Left ventricle myocardium superior (tissue), 1 donor: ENCODE data around the gene ONECUT2. TPM values are rescaled to one million over a fixed set of nuclear protein-coding genes. Genes with fewer than 3 reads are reported as not detected.
A peak's percentile ranks its signal among the peaks of the same experiment; 100 is the strongest.

Experiments
- ATAC-seq: fragments of 200-7000 bp; cut with Tn5 transposase; one replicate; pipeline ENCODE4 v1.9.1; 2020; ENCODE audit warnings: mild to moderate bottlenecking, moderate library complexity
- DNase-seq: peaks from one replicate; pipeline ENCODE4 v3.0.0-alpha.2; 2020
- intact Hi-C: fragments of 100-400 bp; cut with micrococcal nuclease; formaldehyde crosslinking; loops from one replicate; pipeline ENCODE4 v1.11.0; 2022
- total RNA-seq: library from RNA; stranded (reverse); fragmentation: NEBNext Ultra II Directional; extraction: Animal tissue kit (Norgen Biotek cat#: 25700); gene quantifications from one replicate; pipeline ENCODE4 v1.2.1, GENCODE V29; 2021
- donor health status: DM: no; HTN: yes; CAD: no; lungs with severe emphysema.

Gene ONECUT2
- total RNA-seq, 1 donor from 2014 or later: 0.02 TPM

DNA sequence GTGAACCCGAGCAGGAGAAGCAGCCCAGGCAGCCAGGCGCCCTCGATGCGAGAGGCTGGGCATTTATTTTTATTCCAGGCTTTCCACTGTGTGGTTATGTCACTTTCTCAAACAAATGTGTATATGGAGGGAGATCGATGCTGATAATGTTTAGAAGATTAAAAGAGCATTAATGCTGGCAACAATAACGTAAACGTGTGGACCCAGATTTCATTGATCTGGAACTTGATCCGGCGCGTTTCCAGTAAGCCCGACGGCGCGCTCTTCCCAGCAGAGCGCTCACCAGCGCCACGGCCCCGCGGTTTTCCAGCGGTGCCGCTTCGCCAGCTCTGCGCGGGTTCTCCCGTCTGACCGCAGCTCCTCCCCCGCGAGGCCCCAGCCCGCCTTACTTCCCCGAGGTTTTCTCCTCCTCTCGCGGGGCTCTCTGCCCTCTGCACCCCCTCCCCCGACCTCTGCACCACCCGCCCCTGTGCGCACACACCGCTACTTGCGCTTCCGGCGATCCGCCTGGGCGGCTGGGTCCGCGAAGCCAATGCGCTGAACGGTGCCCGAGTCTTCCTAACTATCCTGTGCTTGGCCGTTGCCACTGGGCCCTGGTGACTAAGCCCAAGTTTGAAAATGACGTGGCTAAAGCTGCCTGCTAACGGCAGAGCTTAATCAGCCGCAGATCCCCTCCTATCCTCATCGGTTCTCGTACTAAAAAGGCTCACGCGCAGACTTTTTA is 6.1 kb downstream of the ONECUT2 start:
- ATAC-seq (no peak), DNase-seq (no peak)
- intact Hi-C loops: no loop called here

DNA sequence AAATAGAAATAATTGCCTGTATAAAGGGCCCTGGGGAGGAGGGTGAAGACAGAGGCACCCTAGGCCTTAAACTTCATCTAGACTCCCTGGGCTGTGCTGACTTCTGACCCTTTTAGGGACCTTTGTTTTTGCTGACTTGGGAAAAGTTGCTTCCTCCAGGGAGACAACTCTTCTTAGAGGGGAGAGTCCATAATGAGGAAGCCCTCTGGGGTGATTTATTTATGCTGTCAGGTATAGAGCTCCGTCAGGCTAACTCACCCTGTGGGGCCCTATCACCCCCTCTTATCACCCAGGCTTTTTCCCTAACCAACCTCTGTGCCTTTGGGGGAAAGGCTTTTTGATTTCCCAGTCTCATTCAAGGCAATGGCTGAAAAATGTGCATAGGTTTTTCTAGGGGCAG is 8.1 kb downstream of the ONECUT2 start:
- intact Hi-C loops: no loop called here
- DNase-seq (no peak), ATAC-seq (no peak)

DNA sequence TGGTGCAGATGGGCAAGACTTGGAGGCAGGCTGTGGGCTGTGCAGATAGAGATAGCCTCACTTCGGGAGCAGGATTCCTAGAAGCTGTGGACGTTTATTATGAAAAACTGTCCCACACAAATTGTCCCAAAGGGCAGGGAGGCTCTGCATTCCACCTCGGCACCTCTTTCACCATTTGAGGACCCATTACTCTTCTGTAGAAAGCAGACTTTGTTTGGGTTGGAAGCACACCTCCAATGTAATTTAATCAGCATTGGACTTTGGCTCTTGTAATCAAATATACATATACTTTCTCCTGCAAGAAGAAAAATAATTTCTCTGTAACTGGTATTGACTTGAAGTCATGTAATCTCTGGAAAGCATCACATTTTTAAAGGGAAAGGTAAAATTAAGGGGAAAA is 8.5 kb downstream of the ONECUT2 start:
- intact Hi-C loops: no loop called here
- DNase-seq: no peak
- ATAC-seq: no peak

- no peak for DNase-seq
- intact Hi-C loops: no loop called here
- no peak for ATAC-seq
Observed at GRCh38 chr18:57444301-57444759, 9.2 kb downstream of the ONECUT2 start.

GRCh38 chr18:57445488-57446319 is 10.5 kb downstream of the ONECUT2 start:
- no peak for ATAC-seq
- intact Hi-C loops: no loop called here

GRCh38 chr18:57446322-57446721 is 11.1 kb downstream of the ONECUT2 start:
- intact Hi-C loops: no loop called here
- ATAC-seq: no peak
- no peak for DNase-seq

More at GRCh38 chr18:57445488-57446319, 10.5 kb downstream of the ONECUT2 start:
- DNase-seq: no peak

DNA sequence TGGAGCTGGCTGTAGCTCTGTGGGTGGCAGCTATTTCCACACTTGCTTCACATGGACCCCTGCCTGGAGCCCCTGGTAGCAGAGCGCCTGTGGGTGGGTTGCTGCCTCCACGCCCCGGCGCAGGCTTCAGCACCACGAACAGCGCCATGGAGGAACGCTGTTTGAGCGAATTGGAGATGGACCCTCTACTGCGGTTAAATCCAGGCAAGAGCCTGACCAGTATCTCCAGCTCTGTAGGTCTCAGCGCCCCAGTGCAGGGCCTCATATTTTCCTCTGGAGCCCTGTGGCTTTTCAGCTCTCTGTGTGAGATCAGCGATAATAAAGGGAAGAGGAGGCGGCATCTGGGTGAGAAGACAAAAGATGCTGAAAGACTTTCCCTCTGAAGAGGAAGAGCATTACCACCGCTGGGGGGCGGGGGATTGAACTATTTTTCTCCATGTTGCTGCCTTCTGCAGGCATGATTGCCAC is 12.0 kb downstream of the ONECUT2 start:
- no peak for ATAC-seq
- no peak for DNase-seq
- intact Hi-C loops: no loop called here

GRCh38 chr18:57455576-57456129 is 20.5 kb downstream of the ONECUT2 start:
- DNase-seq (no peak), ATAC-seq (no peak)
- intact Hi-C loops: no loop called here

- no peak for DNase-seq
- no peak for ATAC-seq
- intact Hi-C loops: no loop called here
Observed at GRCh38 chr18:57461652-57462269, 26.6 kb downstream of the ONECUT2 start.

DNA sequence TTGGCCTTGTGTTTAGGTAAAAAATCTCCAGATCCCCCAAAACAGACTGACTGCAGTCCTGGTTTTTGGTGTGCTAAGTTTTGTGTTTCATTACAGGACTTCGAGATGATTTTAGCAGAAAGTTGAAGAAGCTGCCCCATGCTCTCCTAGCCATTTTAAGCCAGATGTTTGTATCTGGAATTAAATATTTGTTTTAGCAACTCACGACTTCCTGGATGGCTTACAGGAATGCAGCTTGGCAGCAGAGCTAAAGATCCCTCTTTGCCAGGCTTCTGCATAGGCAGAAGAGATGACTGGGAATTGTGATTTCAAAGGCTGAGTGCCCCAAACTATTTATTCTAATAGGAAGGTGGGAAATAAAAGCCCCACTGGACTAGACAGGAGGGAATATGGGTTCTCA is 31.1 kb downstream of the ONECUT2 start:
- DNase-seq: no peak
- intact Hi-C loops: no loop called here
- ATAC-seq: no peak

- ATAC-seq: no peak
- intact Hi-C loops: no loop called here
- no peak for DNase-seq
Observed at GRCh38 chr18:57466745-57467409, 31.7 kb downstream of the ONECUT2 start.

- ATAC-seq (no peak), DNase-seq (no peak)
- intact Hi-C loops: no loop called here
Observed at GRCh38 chr18:57469884-57470283, 34.7 kb downstream of the ONECUT2 start.

DNA sequence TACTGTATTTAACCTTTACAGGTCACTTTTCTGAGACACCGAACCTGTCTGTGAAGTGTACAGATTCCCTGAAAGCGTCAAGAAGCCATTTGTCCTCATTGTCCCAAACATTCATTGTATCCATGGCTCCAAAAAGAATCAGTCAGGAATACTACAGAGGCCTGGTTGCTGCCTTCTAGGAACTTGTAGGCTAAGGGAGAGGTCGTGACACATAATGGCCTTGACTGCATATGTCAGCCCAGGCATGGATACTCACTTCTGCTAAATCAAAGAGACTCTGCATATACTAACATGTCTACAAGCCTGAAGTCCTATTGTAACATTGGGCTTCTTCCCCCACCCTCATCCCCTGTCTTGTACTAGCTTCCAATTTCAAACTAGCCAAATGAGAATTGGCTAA is 40.2 kb downstream of the ONECUT2 start:
- ATAC-seq: no peak
- no peak for DNase-seq
- intact Hi-C loops: no loop called here

- intact Hi-C loops: no loop called here
- no peak for ATAC-seq
- no peak for DNase-seq
Observed at GRCh38 chr18:57475903-57476302, 40.7 kb downstream of the ONECUT2 start.

DNA sequence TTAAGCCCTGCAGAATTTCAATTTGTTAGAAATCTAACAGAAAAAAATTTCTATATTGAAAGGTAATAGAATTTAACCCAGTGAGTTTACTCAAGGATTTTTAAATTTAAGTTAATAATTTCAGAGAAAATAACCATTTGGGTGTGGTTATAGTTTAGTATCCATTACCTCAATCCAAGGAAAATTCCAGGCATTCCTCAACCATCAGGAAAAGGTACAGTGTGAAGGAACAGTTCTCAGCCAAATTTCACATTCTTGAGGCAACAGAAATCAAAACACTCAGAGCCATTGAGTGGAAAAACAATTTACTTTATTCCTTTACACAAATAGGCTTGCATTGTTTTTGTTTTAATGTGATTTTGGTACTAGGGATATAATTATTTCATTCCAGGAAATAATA is 45.6 kb downstream of the ONECUT2 start:
- DNase-seq: no peak
- no peak for ATAC-seq
- intact Hi-C loops: no loop called here

DNA sequence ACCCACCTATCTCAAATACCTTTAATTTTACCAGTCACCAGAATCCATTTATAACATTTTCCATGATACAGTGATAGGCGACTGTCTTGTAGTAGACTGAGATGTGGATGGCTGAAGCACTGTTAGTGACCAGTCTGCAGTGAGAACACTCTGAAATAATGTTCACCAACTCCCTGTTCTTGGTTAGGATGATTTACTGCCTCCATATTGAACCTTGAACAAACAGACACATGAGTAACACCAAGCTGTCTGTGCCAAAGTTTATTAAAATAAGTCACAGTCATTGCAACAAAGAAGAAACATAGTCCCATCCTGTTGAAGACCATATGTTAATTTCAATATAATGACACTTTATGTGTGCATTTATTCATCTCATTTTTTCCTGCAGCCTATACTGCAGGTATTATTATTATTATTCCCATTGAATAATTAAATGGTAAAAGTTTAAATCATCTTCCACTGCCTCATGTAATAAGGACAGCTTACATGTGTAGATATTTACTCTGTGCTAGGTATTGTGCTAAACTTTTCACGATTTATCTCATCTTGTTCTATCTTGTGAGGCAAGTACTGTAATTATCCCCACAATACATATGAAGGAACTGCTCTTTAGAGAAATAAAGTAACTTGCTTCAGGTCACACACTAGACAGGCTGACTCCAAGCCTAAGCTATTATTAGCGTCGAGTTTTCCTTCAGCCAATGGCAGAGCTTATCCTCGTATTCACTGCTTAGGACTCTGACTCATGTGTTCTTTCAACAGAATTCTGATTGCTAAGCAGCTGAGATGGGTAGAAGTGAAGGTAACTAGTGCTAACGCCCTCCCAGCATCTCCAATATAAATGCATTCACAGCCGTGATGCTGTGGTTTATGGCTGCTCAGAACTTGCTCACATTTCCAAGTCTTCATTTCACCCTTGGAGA is 62.5 kb downstream of the ONECUT2 start:
- ATAC-seq: peak; percentile 95
- intact Hi-C loops: no loop called here
- no peak for DNase-seq

- intact Hi-C loops: no loop called here
- DNase-seq (no peak), ATAC-seq (no peak)
Observed at GRCh38 chr18:57498682-57499256, 63.6 kb downstream of the ONECUT2 start.

GRCh38 chr18:57502624-57503023 is 67.5 kb downstream of the ONECUT2 start:
- intact Hi-C loops: no loop called here
- ATAC-seq (no peak), DNase-seq (no peak)
